ENCODE results near the gene UBE2Q1.

- TF ChIP-seq CTCF (optimal IDR thresholded peaks at IDR 0.05 in 1 of 3, IDR thresholded peaks at IDR 0.05 in 1 of 3, conservative IDR thresholded peaks at IDR 0.05 in 1 of 3; ENCODE audit: extremely low read depth in 1 of 3, insufficient read depth in 2 of 3, low read length in 3 of 3) (no peak), EZH2 (IDR thresholded peaks at IDR 0.05; ENCODE audit: low read length) (no peak)
Measured at GRCh38 chr1:154578058-154578418, 19.6 kb upstream of the UBE2Q1 start.

Measured in keratinocyte (primary cell).